ENCODE results near the gene ACAA1.
A peak's percentile ranks its signal among the peaks of the same experiment; 100 is the strongest.

Gene ACAA1

GRCh38 chr3:38117748-38118420 is 19.0 kb downstream of the ACAA1 start:
- WGBS (ENCODE audit: extremely low coverage, insufficient coverage, low lambda C conversion rate): no CpG with 5 or more reads among the region's 11 CpGs
- no peaks in the 10 kb centered on the region for H3K79me1 ChIP-seq (ENCODE audit: low read length)
- H3K4ac ChIP-seq (ENCODE audit: low read depth, low read length): no peak overlapping the region
- no peaks in the 10 kb centered on the region for H3K4me1 ChIP-seq (ENCODE audit: control insufficient read depth, low read depth, low read length)
- no peaks in the 10 kb centered on the region for H3K79me2 ChIP-seq (ENCODE audit: control insufficient read depth, insufficient read depth, low read length)
- H3K9ac ChIP-seq (ENCODE audit: low read length): no peak overlapping the region
- no peaks in the 10 kb centered on the region for H3K27me3 ChIP-seq (ENCODE audit: insufficient read depth, low read length, poor library complexity)
- no peak overlapping the region for H3K23ac ChIP-seq (ENCODE audit: low read length)
- no peak overlapping the region for H3K4me2 ChIP-seq (ENCODE audit: low read length)
- no peaks in the 10 kb centered on the region for H3K36me3 ChIP-seq (ENCODE audit: control insufficient read depth, insufficient read depth, low read length)
- H3K4me3 ChIP-seq (ENCODE audit: low read length): no peak overlapping the region
- no peak overlapping the region for H3K56ac ChIP-seq (ENCODE audit: low read length)
- no peak overlapping the region for H2BK5ac ChIP-seq (ENCODE audit: low read length)
- peak; percentile 63 for DNase-seq
- H2AK5ac ChIP-seq (ENCODE audit: low read length): no peak overlapping the region
- H2BK120ac ChIP-seq (ENCODE audit: low read depth, low read length): no peak overlapping the region
- H2BK15ac ChIP-seq (replicated peaks; ENCODE audit: low read depth): no peak overlapping the region
- no peak overlapping the region for H3K27ac ChIP-seq (ENCODE audit: low read depth, low read length)
- no peak overlapping the region for H3K18ac ChIP-seq (ENCODE audit: low read length)
- no peak overlapping the region for H4K5ac ChIP-seq (ENCODE audit: low read length)
- no peak overlapping the region for H4K8ac ChIP-seq (ENCODE audit: low read depth, low read length)

DNA sequence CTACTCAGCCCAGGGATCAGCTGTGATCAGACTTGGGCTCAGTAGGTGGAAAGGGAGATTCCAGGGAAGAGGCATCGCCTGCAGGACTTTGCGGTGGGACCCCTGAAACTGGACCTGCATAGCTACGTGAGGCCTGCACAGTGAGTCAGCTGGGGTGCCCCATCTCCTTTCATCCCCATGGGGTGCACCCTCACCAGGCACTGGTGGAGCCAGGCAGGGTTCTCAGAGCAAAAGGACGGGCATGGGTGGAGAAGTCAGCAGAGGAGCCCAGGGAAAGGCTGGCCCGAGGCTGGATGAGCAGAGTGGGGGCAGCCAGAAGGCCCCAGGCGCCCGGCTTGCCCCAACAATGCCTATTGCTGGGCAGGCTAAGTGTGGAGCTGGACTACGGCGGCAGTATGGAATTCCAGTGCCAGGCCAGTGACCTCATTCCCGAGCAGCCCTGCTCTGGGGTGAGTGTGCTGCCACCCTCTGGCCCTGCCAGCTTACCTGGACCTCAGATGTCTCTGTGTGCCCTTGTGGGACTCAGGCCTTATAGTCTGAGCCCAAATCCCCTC is 19.7 kb downstream of the ACAA1 start:
- no peak overlapping the region for H4K5ac ChIP-seq (ENCODE audit: low read length)
- H2BK5ac ChIP-seq (ENCODE audit: low read length): no peak overlapping the region
- no peaks in the 10 kb centered on the region for H3K4me1 ChIP-seq (ENCODE audit: control insufficient read depth, low read depth, low read length)
- DNase-seq: no peak
- no peak overlapping the region for H3K9ac ChIP-seq (ENCODE audit: low read length)
- no peak overlapping the region for H3K18ac ChIP-seq (ENCODE audit: low read length)
- H3K4ac ChIP-seq (ENCODE audit: low read depth, low read length): no peak overlapping the region
- H2AK5ac ChIP-seq (ENCODE audit: low read length): no peak overlapping the region
- no peaks in the 10 kb centered on the region for H3K79me1 ChIP-seq (ENCODE audit: low read length)
- no peak overlapping the region for H3K4me2 ChIP-seq (ENCODE audit: low read length)
- no peak overlapping the region for H3K56ac ChIP-seq (ENCODE audit: low read length)
- no peak overlapping the region for H3K4me3 ChIP-seq (ENCODE audit: low read length)
- no peak overlapping the region for H4K8ac ChIP-seq (ENCODE audit: low read depth, low read length)
- no peaks in the 10 kb centered on the region for H3K27me3 ChIP-seq (ENCODE audit: insufficient read depth, low read length, poor library complexity)
- no peak overlapping the region for H2BK15ac ChIP-seq (replicated peaks; ENCODE audit: low read depth)
- WGBS (ENCODE audit: extremely low coverage, insufficient coverage, low lambda C conversion rate): no CpG with 5 or more reads among the region's 10 CpGs
- no peaks in the 10 kb centered on the region for H3K79me2 ChIP-seq (ENCODE audit: control insufficient read depth, insufficient read depth, low read length)
- no peaks in the 10 kb centered on the region for H3K36me3 ChIP-seq (ENCODE audit: control insufficient read depth, insufficient read depth, low read length)
- no peak overlapping the region for H3K27ac ChIP-seq (ENCODE audit: low read depth, low read length)
- no peak overlapping the region for H3K23ac ChIP-seq (ENCODE audit: low read length)
- H2BK120ac ChIP-seq (ENCODE audit: low read depth, low read length): no peak overlapping the region

DNA sequence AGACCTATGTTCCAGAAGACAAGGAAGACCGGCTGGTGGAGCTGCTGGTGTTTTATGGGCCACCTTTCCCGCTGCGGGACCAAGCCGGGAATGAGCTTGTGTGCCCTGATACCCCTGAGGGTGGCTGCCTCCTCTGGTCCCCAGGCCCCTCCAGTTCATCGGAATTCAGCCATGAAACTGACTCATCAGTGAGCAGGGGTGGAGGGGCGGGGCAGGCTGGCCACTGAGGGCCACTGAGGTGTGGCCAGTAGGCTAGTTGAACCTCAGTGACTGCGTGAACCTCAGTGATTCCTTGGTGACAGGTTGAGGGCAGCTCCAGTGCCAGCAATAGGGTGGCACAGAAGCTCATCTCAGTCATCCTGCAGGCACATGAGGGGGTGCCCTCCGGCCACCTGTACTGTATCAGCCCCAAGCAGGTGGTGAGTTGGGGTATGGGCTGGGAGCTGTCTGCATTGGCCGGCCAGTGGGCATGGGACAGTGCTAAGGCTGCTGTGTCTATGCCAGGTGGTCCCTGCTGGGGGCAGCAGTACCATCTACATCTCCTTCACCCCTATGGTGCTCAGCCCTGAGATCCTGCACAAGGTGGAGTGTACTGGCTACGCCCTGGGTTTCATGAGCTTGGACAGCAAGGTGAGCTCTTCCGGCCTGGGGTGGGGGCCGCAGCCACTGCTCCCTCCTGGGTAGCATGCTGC is 20.3 kb downstream of the ACAA1 start:
- Histone ChIP-seq H3K18ac (ENCODE audit: low read length) (no peak overlapping the region), H2AK5ac (ENCODE audit: low read length) (no peak overlapping the region)
- WGBS (ENCODE audit: extremely low coverage, insufficient coverage, low lambda C conversion rate): no CpG with 5 or more reads among the region's 12 CpGs

GRCh38 chr3:38115645-38116427 is 21.1 kb downstream of the ACAA1 start:
- Histone ChIP-seq H3K4me2 (ENCODE audit: low read length) (no peak overlapping the region), H4K8ac (ENCODE audit: low read depth, low read length) (no peak overlapping the region), H2BK15ac (replicated peaks; ENCODE audit: low read depth) (no peak overlapping the region), H3K4me1 (ENCODE audit: control insufficient read depth, low read depth, low read length) (no peaks in the 10 kb centered on the region), H3K79me2 (ENCODE audit: control insufficient read depth, insufficient read depth, low read length) (no peaks in the 10 kb centered on the region), H3K23ac (ENCODE audit: low read length) (no peak overlapping the region), H2AK5ac (ENCODE audit: low read length) (no peak overlapping the region), H3K4me3 (ENCODE audit: low read length) (no peak overlapping the region), H3K9ac (ENCODE audit: low read length) (no peak overlapping the region), H3K79me1 (ENCODE audit: low read length) (no peaks in the 10 kb centered on the region), H3K18ac (ENCODE audit: low read length) (no peak overlapping the region), H3K27ac (ENCODE audit: low read depth, low read length) (no peak overlapping the region), H3K4ac (ENCODE audit: low read depth, low read length) (no peak overlapping the region), H2BK5ac (ENCODE audit: low read length) (no peak overlapping the region), H3K36me3 (ENCODE audit: control insufficient read depth, insufficient read depth, low read length) (no peaks in the 10 kb centered on the region), H2BK120ac (ENCODE audit: low read depth, low read length) (no peak overlapping the region), H3K56ac (ENCODE audit: low read length) (no peak overlapping the region), H3K27me3 (ENCODE audit: insufficient read depth, low read length, poor library complexity) (no peaks in the 10 kb centered on the region), H4K5ac (ENCODE audit: low read length) (no peak overlapping the region)
- DNase-seq: no peak
- no CpG with 5 or more reads among the region's 9 CpGs for WGBS (ENCODE audit: extremely low coverage, insufficient coverage, low lambda C conversion rate)

More for the DNA sequence above, 20.3 kb downstream of the ACAA1 start:
- no peaks in the 10 kb centered on the region for H3K79me1 ChIP-seq (ENCODE audit: low read length)
- no peak overlapping the region for H2BK5ac ChIP-seq (ENCODE audit: low read length)
- no peak overlapping the region for H3K4me2 ChIP-seq (ENCODE audit: low read length)
- no peak overlapping the region for H3K56ac ChIP-seq (ENCODE audit: low read length)
- H2BK15ac ChIP-seq (replicated peaks; ENCODE audit: low read depth): no peak overlapping the region
- no peaks in the 10 kb centered on the region for H3K4me1 ChIP-seq (ENCODE audit: control insufficient read depth, low read depth, low read length)
- no peak overlapping the region for H2BK120ac ChIP-seq (ENCODE audit: low read depth, low read length)
- H3K79me2 ChIP-seq (ENCODE audit: control insufficient read depth, insufficient read depth, low read length): no peaks in the 10 kb centered on the region
- no peak overlapping the region for H3K4ac ChIP-seq (ENCODE audit: low read depth, low read length)
- no peak overlapping the region for H4K5ac ChIP-seq (ENCODE audit: low read length)
- H3K27me3 ChIP-seq (ENCODE audit: insufficient read depth, low read length, poor library complexity): no peaks in the 10 kb centered on the region
- no peak overlapping the region for H3K4me3 ChIP-seq (ENCODE audit: low read length)
- no peak for DNase-seq
- no peak overlapping the region for H3K9ac ChIP-seq (ENCODE audit: low read length)
- H3K27ac ChIP-seq (ENCODE audit: low read depth, low read length): no peak overlapping the region
- no peak overlapping the region for H3K23ac ChIP-seq (ENCODE audit: low read length)
- H4K8ac ChIP-seq (ENCODE audit: low read depth, low read length): no peak overlapping the region
- no peaks in the 10 kb centered on the region for H3K36me3 ChIP-seq (ENCODE audit: control insufficient read depth, insufficient read depth, low read length)

GRCh38 chr3:38114875-38115644 is 21.9 kb downstream of the ACAA1 start:
- H3K56ac ChIP-seq (ENCODE audit: low read length): no peak overlapping the region
- no peak overlapping the region for H2BK5ac ChIP-seq (ENCODE audit: low read length)
- DNase-seq: no peak

More at GRCh38 chr3:38114875-38115644, 21.9 kb downstream of the ACAA1 start:
- no peak overlapping the region for H2BK15ac ChIP-seq (replicated peaks; ENCODE audit: low read depth)
- no CpG with 5 or more reads among the region's 13 CpGs for WGBS (ENCODE audit: extremely low coverage, insufficient coverage, low lambda C conversion rate)
- H3K23ac ChIP-seq (ENCODE audit: low read length): no peak overlapping the region
- no peak overlapping the region for H3K4ac ChIP-seq (ENCODE audit: low read depth, low read length)
- no peak overlapping the region for H4K5ac ChIP-seq (ENCODE audit: low read length)
- no peak overlapping the region for H3K9ac ChIP-seq (ENCODE audit: low read length)
- H3K79me1 ChIP-seq (ENCODE audit: low read length): no peaks in the 10 kb centered on the region
- no peak overlapping the region for H3K18ac ChIP-seq (ENCODE audit: low read length)
- no peak overlapping the region for H2BK120ac ChIP-seq (ENCODE audit: low read depth, low read length)
- H3K27ac ChIP-seq (ENCODE audit: low read depth, low read length): no peak overlapping the region
- no peaks in the 10 kb centered on the region for H3K27me3 ChIP-seq (ENCODE audit: insufficient read depth, low read length, poor library complexity)
- H3K4me2 ChIP-seq (ENCODE audit: low read length): no peak overlapping the region
- no peaks in the 10 kb centered on the region for H3K4me1 ChIP-seq (ENCODE audit: control insufficient read depth, low read depth, low read length)
- H3K36me3 ChIP-seq (ENCODE audit: control insufficient read depth, insufficient read depth, low read length): no peaks in the 10 kb centered on the region
- H3K4me3 ChIP-seq (ENCODE audit: low read length): no peak overlapping the region
- H3K79me2 ChIP-seq (ENCODE audit: control insufficient read depth, insufficient read depth, low read length): no peaks in the 10 kb centered on the region
- no peak overlapping the region for H4K8ac ChIP-seq (ENCODE audit: low read depth, low read length)
- H2AK5ac ChIP-seq (ENCODE audit: low read length): no peak overlapping the region
